Calu3 (cell line): ENCODE data around the gene SLC6A12. TPM values are rescaled to one million over a fixed set of nuclear protein-coding genes. Genes with fewer than 3 reads are reported as not detected.

Source experiments
- Bru-seq: library from RNA; stranded (reverse); fragments of 400-500 nt; gene quantifications from one replicate; lab custom pipeline; 2021; lab: Mats Ljungman, UMichigan
- BruChase-seq, 2 experiments: library from RNA; stranded (reverse); fragments of 400-500 nt; gene quantifications; one replicate each; lab custom pipeline; 2021; lab: Mats Ljungman, UMichigan
- BruUV-seq: library from RNA; stranded (reverse); fragments of 400-500 nt; replicated peaks from 2 replicates; lab custom pipeline; 2021; lab: Mats Ljungman, UMichigan
- CTCF ChIA-PET: fragments of 300-600 bp; sonication (Branson Sonifier 250); formaldehyde crosslinking; loops from one replicate; lab custom pipeline; 2022; ENCODE audit warnings: antibody characterized with exemption; lab: Charles Lee
- DNase-seq: peaks from one replicate; pipeline ENCODE4 v3.0.0; 2022
- H3K27ac Mint-ChIP-seq: one replicate; pipeline ENCODE4 v1.8.0; 2022; ENCODE audit warnings: mixed read lengths; ENCODE audit not compliant: unreplicated experiment
- H3K27me3 Mint-ChIP-seq: one replicate; pipeline ENCODE4 v1.8.0; 2022; ENCODE audit warnings: mixed read lengths; ENCODE audit not compliant: unreplicated experiment
- H3K36me3 Mint-ChIP-seq: one replicate; pipeline ENCODE4 v1.8.0; 2022; ENCODE audit warnings: mild to moderate bottlenecking, moderate library complexity, mixed read lengths; ENCODE audit not compliant: insufficient read depth, unreplicated experiment
- H3K4me1 Mint-ChIP-seq: one replicate; pipeline ENCODE4 v1.8.0; 2022; ENCODE audit warnings: mild to moderate bottlenecking, low read depth, mixed read lengths; ENCODE audit not compliant: unreplicated experiment
- H3K4me3 Mint-ChIP-seq: one replicate; pipeline ENCODE4 v1.8.0; 2022; ENCODE audit warnings: mild to moderate bottlenecking, low read depth, moderate library complexity, mixed read lengths; ENCODE audit not compliant: unreplicated experiment
- H3K9me3 Mint-ChIP-seq: one replicate; pipeline ENCODE4 v1.8.0; 2022; ENCODE audit warnings: low read depth, mixed read lengths; ENCODE audit not compliant: unreplicated experiment
- CTCF ChIP-seq: fragments of 200-600 bp; IDR thresholded peaks from one replicate; pipeline ENCODE4 v1.8.0; 2022; ENCODE audit warnings: antibody characterized with exemption; ENCODE audit not compliant: unreplicated experiment
- intact Hi-C: fragments of 100-400 bp; cut with micrococcal nuclease; formaldehyde crosslinking; loops from one replicate; pipeline ENCODE4 v1.10.0; 2022; ENCODE audit not compliant: unreplicated experiment
- long read RNA-seq: library from polyadenylated mRNA; stranded (forward); transcript quantifications from one replicate; pipeline ENCODE4 v2.0.0, GENCODE V29; 2022
- total RNA-seq: library from RNA; stranded (reverse); gene quantifications from 2 replicates; pipeline ENCODE4 v1.2.3, GENCODE V29; 2022

Gene SLC6A12
- total RNA-seq (0.90 and 1.8 TPM in 2 replicates), Bru-seq, nascent RNA (percentile 28 among the genes with signal in this experiment), BruChase-seq, experiment 1, labeled RNA remaining after a 6-hour chase (percentile 42 among the genes with signal in this experiment), BruChase-seq, experiment 2, labeled RNA remaining after a 2-hour chase (percentile 26 among the genes with signal in this experiment)
- long read RNA-seq = 0 reads

DNA sequence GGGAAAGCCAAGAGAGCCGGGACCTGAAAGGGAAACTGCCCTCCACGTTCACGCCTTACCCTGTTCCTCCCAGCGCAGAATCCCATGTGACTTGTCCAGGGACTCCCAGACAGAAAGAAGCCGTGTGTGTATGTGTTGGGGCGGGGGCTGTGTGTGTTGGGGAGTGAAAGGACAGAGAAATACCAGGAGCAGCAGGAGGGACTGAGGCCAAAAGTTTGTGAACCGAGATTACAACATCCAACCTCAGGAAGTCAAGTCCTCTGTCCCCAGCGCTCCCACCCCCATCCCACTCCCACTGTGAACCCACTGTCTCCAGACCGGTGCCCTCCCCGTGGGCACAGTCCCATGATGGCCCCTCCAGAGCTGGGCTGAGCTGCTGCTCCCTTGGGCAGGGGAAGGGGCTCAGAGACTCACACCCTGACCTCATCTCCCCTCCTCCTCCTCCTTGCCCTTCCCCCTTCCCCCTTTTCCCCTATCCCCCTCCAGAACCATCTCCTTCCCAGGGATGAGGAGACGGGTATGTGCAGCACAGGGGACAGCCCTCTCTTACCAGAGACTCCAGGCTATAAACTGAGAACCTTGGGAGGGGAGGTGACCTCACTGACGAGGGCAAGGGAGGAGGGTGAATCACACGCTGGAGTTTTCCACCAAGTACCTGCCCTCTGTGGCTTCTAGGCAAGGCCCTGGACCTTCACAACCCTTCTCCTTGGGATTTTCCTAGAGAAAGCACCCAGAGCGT lies at the start of gene SLC6A12:
SLC6A12 (minus strand) TSS at position 155 of the 739 bp plus-strand sequence. CDS start 4,171 bp downstream, outside the sequence.
- Mint-ChIP-seq H3K27ac (peak within 1 kb of the TSS; percentile 34), H3K4me3 (peak within 1 kb of the TSS; percentile 54), H3K4me1 (peaks cover 22% of the 10 kb centered on the region), H3K27me3 (peaks cover 77% of the 10 kb centered on the region), H3K9me3 (peaks cover 2% of the 10 kb centered on the region), H3K36me3 (peaks cover 9% of the 10 kb centered on the region)
- intact Hi-C loops = no loop called here
- no peak for TF ChIP-seq CTCF
- DNase-seq = no peak
- CTCF ChIA-PET = no interaction called here
- BruUV-seq = no TSS peak

GRCh38 chr12:263574-263973 lies 49.6 kb upstream of the SLC6A12 start:
- no peaks in the 10 kb centered on the region for H3K36me3 Mint-ChIP-seq
- no TSS peak for BruUV-seq
- H3K4me1 Mint-ChIP-seq = no peaks in the 10 kb centered on the region
- peaks cover 13% of the 10 kb centered on the region for H3K27me3 Mint-ChIP-seq
- CTCF ChIA-PET = no interaction called here
- no peak overlapping the region for H3K27ac Mint-ChIP-seq
- no peak for TF ChIP-seq CTCF
- intact Hi-C loops = no loop called here
- H3K9me3 Mint-ChIP-seq = no peaks in the 10 kb centered on the region
- no peak for DNase-seq
- no peak overlapping the region for H3K4me3 Mint-ChIP-seq

GRCh38 chr12:262817-263216 lies 48.9 kb upstream of the SLC6A12 start, which contains the start of gene SLC6A13:
SLC6A13 (minus strand) TSS chr12:262836; CDS start chr12:260052, 2,784 bp downstream.
- Mint-ChIP-seq H3K27ac (no peak within 1 kb of the TSS), H3K27me3 (peaks cover 20% of the 10 kb centered on the region), H3K4me1 (no peaks in the 10 kb centered on the region), H3K36me3 (no peaks in the 10 kb centered on the region), H3K9me3 (no peaks in the 10 kb centered on the region), H3K4me3 (no peak within 1 kb of the TSS)
- intact Hi-C loops = no loop called here
- BruUV-seq = no TSS peak
- CTCF ChIA-PET = interaction anchor here (0.7 kb wide), 1 partner anchor 1811 kb away, joined by 7 read pairs; no protein-coding TSS in a partner anchor
- no peak for TF ChIP-seq CTCF
- no peak for DNase-seq

- CTCF ChIA-PET = no interaction called here
- no peak for DNase-seq
- Mint-ChIP-seq H3K36me3 (no peaks in the 10 kb centered on the region), H3K4me1 (no peaks in the 10 kb centered on the region), H3K4me3 (no peak overlapping the region), H3K27me3 (peaks cover 27% of the 10 kb centered on the region), H3K27ac (no peak overlapping the region), H3K9me3 (no peaks in the 10 kb centered on the region)
- TF ChIP-seq CTCF = no peak
- BruUV-seq = no TSS peak
- intact Hi-C loops = no loop called here
Observed at GRCh38 chr12:262113-262512, 48.2 kb upstream of the SLC6A12 start.
